ENCODE results near the gene ZNF446. TPM values are rescaled to one million over a fixed set of nuclear protein-coding genes. Genes with fewer than 3 reads are reported as not detected.

The ZNF446 gene
- polyA plus RNA-seq, 3 donors = 17.3 to 23.4 (median 19.3) TPM

DNA sequence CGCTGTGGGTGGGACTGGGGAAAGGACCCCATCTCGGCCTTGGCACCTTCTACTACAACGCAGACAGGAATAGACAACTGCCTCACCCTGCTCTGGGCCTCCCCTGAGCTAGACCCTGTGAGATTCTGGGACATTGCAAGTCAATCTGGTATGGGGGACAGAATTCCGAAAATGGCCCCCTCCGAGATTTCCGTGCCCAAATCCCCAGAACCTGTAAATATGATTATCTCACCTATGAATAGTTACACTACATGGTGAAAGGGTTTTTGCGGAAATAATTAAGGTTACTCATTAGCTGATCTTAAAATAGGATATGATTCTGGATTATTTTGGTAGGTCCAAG lies 44.1 kb downstream of the ZNF446 start:
- no peak for DNase-seq

- no peak for DNase-seq
Observed at GRCh38 chr19:58521651-58522050, 45.5 kb downstream of the ZNF446 start.

- DNase-seq = no peak
Observed at GRCh38 chr19:58522709-58523108, 46.6 kb downstream of the ZNF446 start.

- DNase-seq = no peak
Observed at GRCh38 chr19:58529405-58529804, 53.3 kb downstream of the ZNF446 start.

Other genes with a start within 250 kb of the ZNF446 start
- 10 to 100 TPM; 34.2 to 47.5 (median 44.4) TPM for gene ZNF544, start 247.4 kb upstream of the ZNF446 start, polyA plus RNA-seq (ENCODE audit: insufficient read length in 3 of 3)
- gene ZNF8, start 197.4 kb upstream of the ZNF446 start, polyA plus RNA-seq (ENCODE audit: insufficient read length in 3 of 3) = 10 to 100 TPM in 2 of 3 donors, 1 to 10 TPM in 1; 6.6 to 10.7 (median 10.5) TPM
- gene ERVK3-1, start 171.0 kb upstream of the ZNF446 start, polyA plus RNA-seq (ENCODE audit: insufficient read length in 3 of 3) = 10 to 100 TPM; 53.5 to 61.2 (median 59.1) TPM
- gene ZSCAN22, start 149.4 kb upstream of the ZNF446 start, polyA plus RNA-seq (ENCODE audit: insufficient read length in 3 of 3) = 1 to 10 TPM; 3.8 to 4.1 (median 4.0) TPM
- gene A1BG, start 122.9 kb upstream of the ZNF446 start, polyA plus RNA-seq (ENCODE audit: insufficient read length in 3 of 3) = 1 to 10 TPM; 1.6 to 2.1 (median 2.0) TPM
- 1 to 10 TPM; 5.0 to 7.1 (median 5.5) TPM for gene ZNF497, start 113.6 kb upstream of the ZNF446 start, polyA plus RNA-seq (ENCODE audit: insufficient read length in 3 of 3)
- gene ZNF837, start 95.3 kb upstream of the ZNF446 start, polyA plus RNA-seq (ENCODE audit: insufficient read length in 3 of 3) = 1 to 10 TPM; 5.6 to 6.2 (median 5.8) TPM
- gene RPS5, start 89.1 kb upstream of the ZNF446 start, polyA plus RNA-seq (ENCODE audit: insufficient read length in 3 of 3) = 1,000 to 10,000 TPM in 2 of 3 donors, 100 to 1,000 TPM in 1; 960 to 1,160 (median 1,095) TPM
- not detected for gene RNF225, start 80.7 kb upstream of the ZNF446 start, polyA plus RNA-seq (ENCODE audit: insufficient read length in 3 of 3)
- gene ZNF584, start 67.7 kb upstream of the ZNF446 start, polyA plus RNA-seq (ENCODE audit: insufficient read length in 3 of 3) = 10 to 100 TPM; 13.2 to 16.5 (median 13.9) TPM
- gene ZNF132, start 36.2 kb upstream of the ZNF446 start, polyA plus RNA-seq (ENCODE audit: insufficient read length in 3 of 3) = 10 to 100 TPM; 13.6 to 16.7 (median 15.1) TPM
- 1 to 10 TPM; 7.2 to 7.6 (median 7.2) TPM for gene ZNF324B, start 24.7 kb upstream of the ZNF446 start, polyA plus RNA-seq (ENCODE audit: insufficient read length in 3 of 3)
- gene ZNF324, start 9.3 kb upstream of the ZNF446 start, polyA plus RNA-seq (ENCODE audit: insufficient read length in 3 of 3) = 10 to 100 TPM; 10.0 to 13.4 (median 11.0) TPM
- 10 to 100 TPM; 13.3 to 13.8 (median 13.6) TPM for gene SLC27A5, start 35.6 kb downstream of the ZNF446 start, polyA plus RNA-seq (ENCODE audit: insufficient read length in 3 of 3)
- 10 to 100 TPM; 14.5 to 19.1 (median 16.1) TPM for gene ZBTB45, start 43.5 kb downstream of the ZNF446 start, polyA plus RNA-seq (ENCODE audit: insufficient read length in 3 of 3)
- 100 to 1,000 TPM; 644 to 816 (median 758) TPM for gene TRIM28, start 67.7 kb downstream of the ZNF446 start, polyA plus RNA-seq (ENCODE audit: insufficient read length in 3 of 3)
- 100 to 1,000 TPM; 117 to 136 (median 126) TPM for gene CHMP2A, start 78.8 kb downstream of the ZNF446 start, polyA plus RNA-seq (ENCODE audit: insufficient read length in 3 of 3)
- gene UBE2M, start 82.3 kb downstream of the ZNF446 start, polyA plus RNA-seq (ENCODE audit: insufficient read length in 3 of 3) = 100 to 1,000 TPM in 1 of 3 donors, 10 to 100 TPM in 2; 90.2 to 109 (median 97.5) TPM
- 10 to 100 TPM; 31.0 to 59.2 (median 54.2) TPM for gene MZF1, start 97.0 kb downstream of the ZNF446 start, polyA plus RNA-seq (ENCODE audit: insufficient read length in 3 of 3)

Data from renal pelvis (tissue), 4 donors.